AG04449 (cell line): Measurements from ENCODE around the gene MFSD1.

Experiments
- CTCF ChIA-PET: fragments of 350-600 bp; formaldehyde crosslinking; extraction: SDS; loops from one replicate; lab custom pipeline; 2021; ENCODE audit warnings: antibody characterized with exemption; lab: Yijun Ruan, JAX
- POLR2A ChIA-PET: fragments of 400-600, 350-600 bp; formaldehyde crosslinking; extraction: SDS; loops from one replicate; lab custom pipeline; 2020; ENCODE audit warnings: antibody characterized with exemption, inconsistent platforms; lab: Yijun Ruan, JAX
- DNase-seq: peaks from one replicate; pipeline ENCODE4 v3.0.0-alpha.2; 2010; ENCODE audit warnings: low read depth, low spot score
- H3K4me3 ChIP-seq: 2 replicates; pipeline ENCODE4 v1.5.1; 2011; ENCODE audit warnings: low read depth, mild to moderate bottlenecking, control low read depth, low read length
- TF ChIP-seq, protein P1 (sequence below): IDR thresholded peaks from one replicate; pipeline ENCODE4 v1.5.1; 2011; ENCODE audit warnings: mild to moderate bottlenecking, moderate library complexity, low read length, control low read depth, inconsistent platforms; ENCODE audit not compliant: insufficient read depth; ENCODE audit errors: missing control alignments

MFSD1 gene

DNA sequence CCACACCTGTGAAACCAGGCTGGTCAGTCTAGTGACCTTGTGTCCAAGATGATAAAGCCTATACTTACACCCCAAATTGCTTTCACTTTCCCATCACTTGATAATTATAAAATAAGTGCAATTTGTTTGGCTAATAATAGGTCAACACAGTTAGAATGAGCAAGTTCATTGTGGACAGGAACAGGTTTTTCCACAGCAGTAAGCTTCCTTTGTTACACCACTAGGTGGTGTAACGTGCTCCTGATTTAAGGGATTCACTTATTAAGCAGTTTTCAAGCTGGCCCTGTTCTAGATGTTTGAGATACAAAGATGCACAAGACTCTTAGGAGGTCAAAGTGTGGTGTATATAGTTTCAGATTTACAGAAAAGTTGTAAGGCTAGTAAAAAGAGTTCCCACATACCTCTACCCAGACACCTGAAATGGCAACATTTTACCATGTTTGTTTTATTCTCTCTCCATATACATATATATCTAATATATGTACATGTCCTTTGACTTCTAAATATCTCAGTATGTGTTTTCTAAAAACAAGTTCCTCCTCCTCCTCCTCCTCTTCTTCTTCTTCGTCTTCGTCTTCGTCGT is 6.8 kb upstream of the MFSD1 start:
- no peak overlapping the region for H3K4me3 ChIP-seq
- POLR2A ChIA-PET = no interaction called here
- DNase-seq = no peak
- TF ChIP-seq, protein P1, sequence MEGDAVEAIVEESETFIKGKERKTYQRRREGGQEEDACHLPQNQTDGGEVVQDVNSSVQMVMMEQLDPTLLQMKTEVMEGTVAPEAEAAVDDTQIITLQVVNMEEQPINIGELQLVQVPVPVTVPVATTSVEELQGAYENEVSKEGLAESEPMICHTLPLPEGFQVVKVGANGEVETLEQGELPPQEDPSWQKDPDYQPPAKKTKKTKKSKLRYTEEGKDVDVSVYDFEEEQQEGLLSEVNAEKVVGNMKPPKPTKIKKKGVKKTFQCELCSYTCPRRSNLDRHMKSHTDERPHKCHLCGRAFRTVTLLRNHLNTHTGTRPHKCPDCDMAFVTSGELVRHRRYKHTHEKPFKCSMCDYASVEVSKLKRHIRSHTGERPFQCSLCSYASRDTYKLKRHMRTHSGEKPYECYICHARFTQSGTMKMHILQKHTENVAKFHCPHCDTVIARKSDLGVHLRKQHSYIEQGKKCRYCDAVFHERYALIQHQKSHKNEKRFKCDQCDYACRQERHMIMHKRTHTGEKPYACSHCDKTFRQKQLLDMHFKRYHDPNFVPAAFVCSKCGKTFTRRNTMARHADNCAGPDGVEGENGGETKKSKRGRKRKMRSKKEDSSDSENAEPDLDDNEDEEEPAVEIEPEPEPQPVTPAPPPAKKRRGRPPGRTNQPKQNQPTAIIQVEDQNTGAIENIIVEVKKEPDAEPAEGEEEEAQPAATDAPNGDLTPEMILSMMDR = peak; percentile 34
- CTCF ChIA-PET = interaction anchor here (0.9 to 4.6 kb wide), 20 partner anchors 8 to 466 kb away, joined by 3 to 41 read pairs (median 4); partner anchors contain the start of genes GFM1 and LXN

GRCh38 chr3:158801201-158801600 is 653 bp upstream of the MFSD1 start:
- DNase-seq = no peak
- TF ChIP-seq, protein P1 = no peak
- H3K4me3 ChIP-seq = peak overlapping the region; percentile 83
- ChIA-PET POLR2A (interaction anchor here (0.6 to 1.4 kb wide), 5 partner anchors 8 to 1181 kb away, joined by 3 to 6 read pairs (median 4); no protein-coding TSS in a partner anchor), CTCF (interaction anchor here (1.2 to 9.0 kb wide), 12 partner anchors 8 to 464 kb away, joined by 4 to 63 read pairs (median 8); partner anchors contain the start of gene GFM1)

DNA sequence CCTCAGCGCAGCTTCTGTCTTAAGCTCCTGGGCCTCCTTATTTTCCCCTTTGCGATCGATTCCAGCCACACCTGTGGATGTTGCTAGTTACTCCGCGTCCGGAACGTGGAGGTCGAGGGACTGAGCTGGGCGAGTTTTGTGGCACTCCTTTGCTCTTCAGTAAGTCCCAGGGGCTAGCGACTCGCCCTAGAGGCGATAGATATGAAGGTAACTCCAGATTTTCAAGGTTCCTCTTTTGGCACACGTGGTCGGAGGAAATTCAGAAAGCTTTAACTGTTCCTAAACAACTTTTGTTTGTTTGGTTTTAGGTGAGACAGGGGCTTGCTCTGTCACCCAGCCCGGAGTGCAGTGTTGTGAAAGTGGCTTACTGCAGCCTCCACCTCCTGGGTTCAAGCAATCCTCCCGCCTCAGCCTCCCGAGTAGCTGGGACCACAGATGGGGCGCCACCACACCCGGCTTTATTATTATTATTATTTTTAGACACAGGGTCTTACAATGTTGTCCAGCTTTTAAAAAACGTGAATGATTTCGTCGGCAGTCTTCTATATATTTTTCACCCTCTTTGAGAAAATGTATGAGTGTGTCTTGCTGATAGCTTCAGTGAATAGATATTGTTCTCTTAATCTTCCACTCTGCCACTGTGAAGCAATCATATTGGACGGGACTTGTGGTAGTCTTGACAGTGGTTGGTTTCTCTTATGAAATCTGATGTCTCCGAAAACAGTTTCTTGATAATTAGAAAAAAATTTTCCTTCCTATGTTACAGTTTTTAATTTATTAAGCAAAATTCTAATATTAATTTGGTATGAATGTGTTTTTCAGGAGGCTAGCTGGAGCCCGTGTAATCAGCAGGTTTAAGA is 785 bp downstream of the MFSD1 start:
- TF ChIP-seq, protein P1 = no peak
- ChIA-PET POLR2A (interaction anchor here (0.5 to 1.4 kb wide), 3 partner anchors 10 to 698 kb away, joined by 3 to 5 read pairs (median 4); no protein-coding TSS in a partner anchor), CTCF (interaction anchor here (0.8 to 9.0 kb wide), 15 partner anchors 8 to 463 kb away, joined by 3 to 63 read pairs (median 5); partner anchors contain the start of gene GFM1)
- peak overlapping the region; percentile 83 for H3K4me3 ChIP-seq
- no peak for DNase-seq

- no peak overlapping the region for H3K4me3 ChIP-seq
- DNase-seq = no peak
- TF ChIP-seq, protein P1 = no peak
- POLR2A ChIA-PET = interaction anchor here (0.6 kb wide), 1 partner anchor 151 kb away, joined by 4 read pairs; no protein-coding TSS in a partner anchor
- CTCF ChIA-PET = interaction anchor here (4.6 to 9.0 kb wide), 3 partner anchors 14 to 456 kb away, joined by 35 to 63 read pairs (median 43); no protein-coding TSS in a partner anchor
These were observed 2.6 kb downstream of the MFSD1 start for GRCh38 chr3:158804441-158804840.

GRCh38 chr3:158808697-158809096 is 6.8 kb downstream of the MFSD1 start:
- POLR2A ChIA-PET = no interaction called here
- CTCF ChIA-PET = interaction anchor here (1.0 to 9.0 kb wide), 7 partner anchors 14 to 451 kb away, joined by 3 to 63 read pairs (median 3); no protein-coding TSS in a partner anchor

More at GRCh38 chr3:158808697-158809096, 6.8 kb downstream of the MFSD1 start:
- no peak overlapping the region for H3K4me3 ChIP-seq
- DNase-seq = peak; percentile 41
- TF ChIP-seq, protein P1 = no peak
